T-helper 1 cell treated with Interleukin-12 subunit alpha and Interleukin-12 subunit beta and Interleukin-4 antibody, amounts not matched to agents 30 μg/mL and 1 μg/mL, for 36 hours (primary cell): ENCODE measurements around the gene ERBB4.

Source experiments
- H3K27ac Mint-ChIP-seq: one replicate; pipeline ENCODE4 v1.8.0; 2021; ENCODE audit warnings: mild to moderate bottlenecking, mixed read lengths
- H3K27me3 Mint-ChIP-seq: one replicate; pipeline ENCODE4 v1.8.0; 2021; ENCODE audit warnings: low read depth, mixed read lengths
- H3K36me3 Mint-ChIP-seq: one replicate; pipeline ENCODE4 v1.8.0; 2021; ENCODE audit warnings: low read depth, mixed read lengths
- H3K4me1 Mint-ChIP-seq: one replicate; pipeline ENCODE4 v1.8.0; 2021; ENCODE audit warnings: low read depth, mixed read lengths
- H3K4me3 Mint-ChIP-seq: one replicate; pipeline ENCODE4 v1.8.0; 2021; ENCODE audit warnings: mild to moderate bottlenecking, moderate library complexity, mixed read lengths
- H3K9me3 Mint-ChIP-seq: one replicate; pipeline ENCODE4 v1.8.0; 2021; ENCODE audit warnings: mixed read lengths

ERBB4 gene

GRCh38 chr2:212099658-212100057 is 438.9 kb downstream of the ERBB4 start:
- Mint-ChIP-seq H3K27ac (no peak overlapping the region), H3K4me3 (no peak overlapping the region), H3K36me3 (no peaks in the 10 kb centered on the region), H3K27me3 (no peaks in the 10 kb centered on the region), H3K4me1 (no peaks in the 10 kb centered on the region), H3K9me3 (no peaks in the 10 kb centered on the region)

- Mint-ChIP-seq H3K27ac (no peak overlapping the region), H3K9me3 (no peaks in the 10 kb centered on the region), H3K4me3 (no peak overlapping the region), H3K36me3 (no peaks in the 10 kb centered on the region), H3K4me1 (no peaks in the 10 kb centered on the region), H3K27me3 (no peaks in the 10 kb centered on the region)
These were observed 439.6 kb downstream of the ERBB4 start for GRCh38 chr2:212098966-212099365.

DNA sequence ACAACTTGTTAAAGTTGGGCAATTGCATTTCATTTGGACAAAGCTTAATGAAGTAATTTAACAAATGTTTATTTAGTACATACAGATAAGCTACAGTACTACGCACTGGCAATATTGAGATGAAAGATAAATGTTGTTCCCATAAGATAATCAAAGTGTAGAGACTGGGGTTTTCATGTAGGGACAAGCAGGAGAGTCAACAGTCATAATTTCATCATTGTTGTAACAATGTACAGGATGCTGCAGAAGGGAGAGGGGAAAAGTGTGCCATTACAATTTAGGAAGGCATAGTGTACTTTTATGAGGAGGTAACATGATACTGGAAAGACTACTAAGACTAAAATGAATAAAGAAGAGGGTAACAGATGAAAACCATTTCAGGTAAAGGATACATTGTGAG is 441.6 kb downstream of the ERBB4 start:
- Mint-ChIP-seq H3K36me3 (no peaks in the 10 kb centered on the region), H3K27ac (no peak overlapping the region), H3K4me1 (no peaks in the 10 kb centered on the region), H3K27me3 (no peaks in the 10 kb centered on the region), H3K4me3 (no peak overlapping the region), H3K9me3 (no peaks in the 10 kb centered on the region)

DNA sequence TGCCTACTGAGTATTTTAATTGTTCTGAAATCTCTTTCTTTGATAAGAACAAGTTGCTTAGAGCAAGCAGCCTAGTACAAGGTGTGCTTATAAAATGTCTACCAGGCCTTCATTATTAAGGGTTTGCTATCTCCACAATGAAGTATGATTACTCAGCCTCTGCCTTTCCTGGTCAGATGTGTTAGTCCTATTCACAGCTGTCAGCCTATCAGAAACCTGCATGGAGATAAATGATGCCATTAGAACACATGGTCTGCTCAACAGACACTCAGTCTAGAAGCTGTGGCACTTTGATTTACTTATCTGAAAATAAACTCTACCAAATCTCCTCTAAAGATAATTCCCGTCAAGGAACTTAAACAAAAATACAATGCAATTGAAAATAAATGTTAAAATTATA is 448.7 kb downstream of the ERBB4 start:
- Mint-ChIP-seq H3K27me3 (no peaks in the 10 kb centered on the region), H3K9me3 (no peaks in the 10 kb centered on the region), H3K4me3 (no peak overlapping the region), H3K4me1 (no peaks in the 10 kb centered on the region), H3K27ac (no peak overlapping the region), H3K36me3 (no peaks in the 10 kb centered on the region)

DNA sequence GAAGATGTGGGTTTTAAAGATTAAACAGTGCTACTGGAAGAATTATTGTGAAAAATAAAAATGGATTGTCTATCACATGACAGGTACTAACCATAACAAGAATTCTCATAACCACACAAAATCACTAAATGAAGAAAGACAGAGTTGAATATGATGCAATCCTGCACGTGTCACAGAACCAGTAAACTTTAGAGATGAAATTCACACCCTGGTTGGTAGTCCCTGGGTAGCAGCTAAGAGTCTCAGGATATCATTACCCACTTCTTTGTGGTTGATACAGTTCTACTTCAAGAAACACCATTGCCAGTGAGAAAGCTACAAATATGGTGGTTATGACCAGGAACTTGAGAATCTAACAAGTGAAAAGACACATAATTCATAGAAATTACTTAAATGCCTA is 450.2 kb downstream of the ERBB4 start:
- H3K4me3 Mint-ChIP-seq, result no peak overlapping the region
- H3K27ac Mint-ChIP-seq, result no peak overlapping the region
- no peaks in the 10 kb centered on the region for H3K4me1 Mint-ChIP-seq
- H3K9me3 Mint-ChIP-seq, result no peaks in the 10 kb centered on the region
- no peaks in the 10 kb centered on the region for H3K36me3 Mint-ChIP-seq
- H3K27me3 Mint-ChIP-seq, result no peaks in the 10 kb centered on the region

DNA sequence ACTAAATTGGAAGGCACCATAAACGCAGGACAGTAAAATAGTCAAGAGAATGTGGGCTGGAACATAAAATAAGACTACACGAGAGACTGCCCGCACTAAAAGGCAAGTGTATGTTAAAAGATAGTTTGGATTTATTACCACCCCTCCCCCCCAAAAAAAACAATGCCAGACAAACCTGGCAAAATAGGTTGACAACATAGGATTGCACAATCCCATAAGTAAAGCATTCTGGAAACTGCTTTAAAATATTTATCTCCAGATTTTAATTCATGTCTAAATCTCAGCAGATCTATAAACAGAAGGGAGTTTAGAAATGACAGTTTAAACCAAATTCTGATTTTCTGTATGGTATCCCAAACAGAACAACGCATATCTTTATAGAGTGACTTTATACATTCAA is 455.1 kb downstream of the ERBB4 start:
- no peaks in the 10 kb centered on the region for H3K4me1 Mint-ChIP-seq
- H3K9me3 Mint-ChIP-seq, result no peaks in the 10 kb centered on the region
- no peaks in the 10 kb centered on the region for H3K36me3 Mint-ChIP-seq
- H3K4me3 Mint-ChIP-seq, result no peak overlapping the region
- no peak overlapping the region for H3K27ac Mint-ChIP-seq
- no peaks in the 10 kb centered on the region for H3K27me3 Mint-ChIP-seq

- no peaks in the 10 kb centered on the region for H3K27me3 Mint-ChIP-seq
- H3K9me3 Mint-ChIP-seq, result no peaks in the 10 kb centered on the region
- peak overlapping the region; percentile 50 for H3K4me3 Mint-ChIP-seq
- no peaks in the 10 kb centered on the region for H3K36me3 Mint-ChIP-seq
- H3K4me1 Mint-ChIP-seq, result peaks cover 5% of the 10 kb centered on the region
- H3K27ac Mint-ChIP-seq, result no peak overlapping the region
These were observed 460.5 kb downstream of the ERBB4 start for GRCh38 chr2:212078103-212078502.

DNA sequence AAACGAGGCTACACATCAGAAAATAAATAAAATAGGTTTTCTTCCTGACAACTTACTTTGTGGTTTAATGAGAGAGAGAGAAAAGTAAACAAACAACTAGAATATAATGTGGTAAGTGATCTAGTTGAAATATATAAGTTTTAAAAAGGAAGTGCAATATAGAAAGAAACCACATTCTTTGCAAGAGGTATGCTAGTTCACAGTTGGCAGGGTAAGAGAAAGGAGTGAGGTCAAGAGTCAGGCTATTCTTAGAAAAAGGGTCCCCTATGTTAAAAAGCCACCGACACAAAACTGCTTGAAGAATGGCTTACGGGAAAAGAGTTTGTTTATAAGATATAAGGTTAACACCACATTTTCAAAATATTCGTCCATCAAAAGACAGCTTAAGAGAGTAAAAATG is 462.1 kb downstream of the ERBB4 start:
- Mint-ChIP-seq H3K27ac (no peak overlapping the region), H3K27me3 (no peaks in the 10 kb centered on the region), H3K9me3 (no peaks in the 10 kb centered on the region), H3K4me3 (no peak overlapping the region), H3K4me1 (peaks cover 5% of the 10 kb centered on the region), H3K36me3 (no peaks in the 10 kb centered on the region)

GRCh38 chr2:212073360-212073759 is 465.2 kb downstream of the ERBB4 start:
- Mint-ChIP-seq H3K4me1 (peaks cover 5% of the 10 kb centered on the region), H3K27me3 (no peaks in the 10 kb centered on the region), H3K36me3 (no peaks in the 10 kb centered on the region), H3K27ac (no peak overlapping the region), H3K4me3 (no peak overlapping the region), H3K9me3 (no peaks in the 10 kb centered on the region)

- H3K9me3 Mint-ChIP-seq, result no peaks in the 10 kb centered on the region
- no peak overlapping the region for H3K27ac Mint-ChIP-seq
- H3K36me3 Mint-ChIP-seq, result no peaks in the 10 kb centered on the region
- no peaks in the 10 kb centered on the region for H3K4me1 Mint-ChIP-seq
- H3K4me3 Mint-ChIP-seq, result no peak overlapping the region
- H3K27me3 Mint-ChIP-seq, result no peaks in the 10 kb centered on the region
These were observed 472.1 kb downstream of the ERBB4 start for GRCh38 chr2:212066546-212066945.

DNA sequence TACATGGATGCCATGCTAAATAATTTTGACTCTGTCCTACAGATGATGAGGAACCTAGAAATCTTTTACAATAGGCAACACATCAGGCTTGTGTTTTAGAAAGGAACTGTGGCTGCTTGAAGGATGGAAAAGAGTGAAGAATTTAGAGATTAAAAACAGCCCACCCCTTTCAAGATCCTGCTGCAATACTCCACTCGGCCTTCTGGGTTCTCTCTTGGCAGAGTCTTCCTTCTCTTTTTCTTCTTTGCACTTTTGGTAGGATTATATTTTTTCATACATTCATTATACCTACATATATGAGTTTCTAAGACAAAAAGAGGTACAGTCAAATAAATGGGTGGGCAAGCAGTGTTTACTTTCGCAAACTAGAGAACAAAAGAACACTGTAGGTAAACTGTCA is 474.3 kb downstream of the ERBB4 start:
- H3K9me3 Mint-ChIP-seq, result peaks cover 6% of the 10 kb centered on the region
- no peak overlapping the region for H3K4me3 Mint-ChIP-seq
- no peaks in the 10 kb centered on the region for H3K4me1 Mint-ChIP-seq
- H3K36me3 Mint-ChIP-seq, result no peaks in the 10 kb centered on the region
- H3K27ac Mint-ChIP-seq, result no peak overlapping the region
- H3K27me3 Mint-ChIP-seq, result no peaks in the 10 kb centered on the region

GRCh38 chr2:212052412-212053159 is 486.0 kb downstream of the ERBB4 start:
- Mint-ChIP-seq H3K4me3 (peak overlapping the region; percentile 27), H3K27ac (no peak overlapping the region), H3K36me3 (no peaks in the 10 kb centered on the region), H3K27me3 (no peaks in the 10 kb centered on the region), H3K4me1 (peaks cover 9% of the 10 kb centered on the region), H3K9me3 (peaks cover 34% of the 10 kb centered on the region)

GRCh38 chr2:212050871-212051270 is 487.7 kb downstream of the ERBB4 start:
- no peak overlapping the region for H3K27ac Mint-ChIP-seq
- no peaks in the 10 kb centered on the region for H3K36me3 Mint-ChIP-seq
- H3K4me3 Mint-ChIP-seq, result no peak overlapping the region
- peaks cover 9% of the 10 kb centered on the region for H3K4me1 Mint-ChIP-seq
- H3K9me3 Mint-ChIP-seq, result peaks cover 26% of the 10 kb centered on the region
- H3K27me3 Mint-ChIP-seq, result no peaks in the 10 kb centered on the region

GRCh38 chr2:212042562-212042961 is 496.0 kb downstream of the ERBB4 start:
- no peaks in the 10 kb centered on the region for H3K27me3 Mint-ChIP-seq
- no peaks in the 10 kb centered on the region for H3K9me3 Mint-ChIP-seq
- no peak overlapping the region for H3K4me3 Mint-ChIP-seq
- no peaks in the 10 kb centered on the region for H3K36me3 Mint-ChIP-seq
- H3K4me1 Mint-ChIP-seq, result no peaks in the 10 kb centered on the region
- no peak overlapping the region for H3K27ac Mint-ChIP-seq

DNA sequence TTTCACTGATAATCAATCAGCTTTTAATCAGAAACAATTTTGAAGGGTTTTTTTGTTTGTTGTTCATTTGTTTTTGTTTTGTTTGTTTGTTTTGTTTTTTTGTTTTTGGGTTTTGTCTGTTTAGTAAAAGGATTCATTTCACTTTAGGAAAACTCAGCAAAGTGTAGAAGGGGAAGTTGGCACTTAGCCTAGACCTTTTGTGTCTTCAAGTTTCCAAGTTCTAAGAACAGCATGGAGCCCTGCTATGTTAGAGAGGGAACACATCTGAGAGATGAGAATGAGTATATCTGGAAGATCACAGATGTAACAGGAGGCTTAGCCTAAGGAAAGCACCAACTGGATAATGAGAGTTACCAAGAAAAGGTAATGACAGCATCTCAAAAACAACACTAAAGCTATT is 501.5 kb downstream of the ERBB4 start:
- Mint-ChIP-seq H3K4me1 (no peaks in the 10 kb centered on the region), H3K27me3 (no peaks in the 10 kb centered on the region), H3K27ac (no peak overlapping the region), H3K4me3 (no peak overlapping the region), H3K9me3 (no peaks in the 10 kb centered on the region), H3K36me3 (no peaks in the 10 kb centered on the region)
